Measurements from ENCODE around the gene SBF2.
"Not testable (repeated sequence)": the region's sequence is repeated elsewhere in the genome, so short reads cannot be mapped to it uniquely, and the experiment has no call there.

Gene SBF2

GRCh38 chr11:10144954-10145353 lies 149.1 kb downstream of the SBF2 start:
- Histone ChIP-seq H3K27me3 (ENCODE audit: control insufficient read depth, insufficient read depth, low read length) (no peaks in the 10 kb centered on the region), H3K9me3 (ENCODE audit: control insufficient read depth, low read depth, low read length) (no peaks in the 10 kb centered on the region), H3K9ac (ENCODE audit: low read length) (no peak overlapping the region), H3K4me3 (ENCODE audit: low read length) (no peak overlapping the region), H3K27ac (ENCODE audit: low read length) (no peak overlapping the region), H3K36me3 (ENCODE audit: control insufficient read depth, low read depth, low read length) (no peaks in the 10 kb centered on the region), H3K4me1 (ENCODE audit: control insufficient read depth, low read depth, low read length) (peaks cover 4% of the 10 kb centered on the region)

- Histone ChIP-seq H3K27me3 (ENCODE audit: control insufficient read depth, insufficient read depth, low read length) (no peaks in the 10 kb centered on the region), H3K27ac (ENCODE audit: low read length) (no peak overlapping the region), H3K4me1 (ENCODE audit: control insufficient read depth, low read depth, low read length) (peaks cover 12% of the 10 kb centered on the region), H3K4me3 (ENCODE audit: low read length) (no peak overlapping the region), H3K9me3 (ENCODE audit: control insufficient read depth, low read depth, low read length) (peaks cover 4% of the 10 kb centered on the region), H3K9ac (ENCODE audit: low read length) (no peak overlapping the region), H3K36me3 (ENCODE audit: control insufficient read depth, low read depth, low read length) (no peaks in the 10 kb centered on the region)
Observed at GRCh38 chr11:10139656-10140055, 154.4 kb downstream of the SBF2 start.

- Histone ChIP-seq H3K27me3 (ENCODE audit: control insufficient read depth, insufficient read depth, low read length) (no peaks in the 10 kb centered on the region), H3K4me1 (ENCODE audit: control insufficient read depth, low read depth, low read length) (peaks cover 12% of the 10 kb centered on the region), H3K36me3 (ENCODE audit: control insufficient read depth, low read depth, low read length) (no peaks in the 10 kb centered on the region), H3K9me3 (ENCODE audit: control insufficient read depth, low read depth, low read length) (peaks cover 4% of the 10 kb centered on the region), H3K9ac (ENCODE audit: low read length) (no peak overlapping the region), H3K27ac (ENCODE audit: low read length) (no peak overlapping the region), H3K4me3 (ENCODE audit: low read length) (no peak overlapping the region)
Observed at GRCh38 chr11:10139143-10139542, 154.9 kb downstream of the SBF2 start.

GRCh38 chr11:10134975-10135481 lies 159.0 kb downstream of the SBF2 start:
- H3K4me1 ChIP-seq (ENCODE audit: control insufficient read depth, low read depth, low read length), result peaks cover 9% of the 10 kb centered on the region
- H3K27ac ChIP-seq (ENCODE audit: low read length), result no peak overlapping the region
- H3K9me3 ChIP-seq (ENCODE audit: control insufficient read depth, low read depth, low read length), result peaks cover 4% of the 10 kb centered on the region
- no peak overlapping the region for H3K4me3 ChIP-seq (ENCODE audit: low read length)
- H3K27me3 ChIP-seq (ENCODE audit: control insufficient read depth, insufficient read depth, low read length), result no peaks in the 10 kb centered on the region
- H3K9ac ChIP-seq (ENCODE audit: low read length), result no peak overlapping the region
- H3K36me3 ChIP-seq (ENCODE audit: control insufficient read depth, low read depth, low read length), result no peaks in the 10 kb centered on the region

- not testable (repeated sequence) for H3K4me1 ChIP-seq (ENCODE audit: control insufficient read depth, low read depth, low read length); H3K27ac ChIP-seq (ENCODE audit: low read length); H3K27me3 ChIP-seq (ENCODE audit: control insufficient read depth, insufficient read depth, low read length); H3K9ac ChIP-seq (ENCODE audit: low read length); H3K9me3 ChIP-seq (ENCODE audit: control insufficient read depth, low read depth, low read length); H3K4me3 ChIP-seq (ENCODE audit: low read length); H3K36me3 ChIP-seq (ENCODE audit: control insufficient read depth, low read depth, low read length)
Observed at GRCh38 chr11:10134226-10134625, 159.8 kb downstream of the SBF2 start.

- not testable (repeated sequence) for H3K9ac ChIP-seq (ENCODE audit: low read length); H3K4me1 ChIP-seq (ENCODE audit: control insufficient read depth, low read depth, low read length); H3K9me3 ChIP-seq (ENCODE audit: control insufficient read depth, low read depth, low read length); H3K4me3 ChIP-seq (ENCODE audit: low read length); H3K27ac ChIP-seq (ENCODE audit: low read length); H3K36me3 ChIP-seq (ENCODE audit: control insufficient read depth, low read depth, low read length); H3K27me3 ChIP-seq (ENCODE audit: control insufficient read depth, insufficient read depth, low read length)
Observed at GRCh38 chr11:10133251-10133650, 160.8 kb downstream of the SBF2 start.

GRCh38 chr11:10130875-10131274 lies 163.1 kb downstream of the SBF2 start:
- Histone ChIP-seq H3K4me1 (ENCODE audit: control insufficient read depth, low read depth, low read length) (no peaks in the 10 kb centered on the region), H3K27ac (ENCODE audit: low read length) (no peak overlapping the region), H3K27me3 (ENCODE audit: control insufficient read depth, insufficient read depth, low read length) (no peaks in the 10 kb centered on the region), H3K4me3 (ENCODE audit: low read length) (no peak overlapping the region), H3K9ac (ENCODE audit: low read length) (no peak overlapping the region), H3K36me3 (ENCODE audit: control insufficient read depth, low read depth, low read length) (no peaks in the 10 kb centered on the region), H3K9me3 (ENCODE audit: control insufficient read depth, low read depth, low read length) (peaks cover 3% of the 10 kb centered on the region)

GRCh38 chr11:10129184-10129583 lies 164.8 kb downstream of the SBF2 start:
- H3K27me3 ChIP-seq (ENCODE audit: control insufficient read depth, insufficient read depth, low read length); H3K36me3 ChIP-seq (ENCODE audit: control insufficient read depth, low read depth, low read length); H3K9ac ChIP-seq (ENCODE audit: low read length); H3K27ac ChIP-seq (ENCODE audit: low read length); H3K4me3 ChIP-seq (ENCODE audit: low read length); H3K9me3 ChIP-seq (ENCODE audit: control insufficient read depth, low read depth, low read length); H3K4me1 ChIP-seq (ENCODE audit: control insufficient read depth, low read depth, low read length): not testable (repeated sequence)

GRCh38 chr11:10125522-10126133 lies 168.4 kb downstream of the SBF2 start:
- no peaks in the 10 kb centered on the region for H3K9me3 ChIP-seq (ENCODE audit: control insufficient read depth, low read depth, low read length)
- H3K36me3 ChIP-seq (ENCODE audit: control insufficient read depth, low read depth, low read length), result no peaks in the 10 kb centered on the region
- H3K9ac ChIP-seq (ENCODE audit: low read length), result no peak overlapping the region
- H3K4me3 ChIP-seq (ENCODE audit: low read length), result no peak overlapping the region
- no peaks in the 10 kb centered on the region for H3K4me1 ChIP-seq (ENCODE audit: control insufficient read depth, low read depth, low read length)
- H3K27me3 ChIP-seq (ENCODE audit: control insufficient read depth, insufficient read depth, low read length), result no peaks in the 10 kb centered on the region
- H3K27ac ChIP-seq (ENCODE audit: low read length), result no peak overlapping the region

GRCh38 chr11:10122326-10123197 lies 171.5 kb downstream of the SBF2 start:
- no peaks in the 10 kb centered on the region for H3K27me3 ChIP-seq (ENCODE audit: control insufficient read depth, insufficient read depth, low read length)
- no peaks in the 10 kb centered on the region for H3K4me1 ChIP-seq (ENCODE audit: control insufficient read depth, low read depth, low read length)
- no peak overlapping the region for H3K9ac ChIP-seq (ENCODE audit: low read length)
- H3K36me3 ChIP-seq (ENCODE audit: control insufficient read depth, low read depth, low read length), result no peaks in the 10 kb centered on the region
- no peak overlapping the region for H3K4me3 ChIP-seq (ENCODE audit: low read length)
- no peaks in the 10 kb centered on the region for H3K9me3 ChIP-seq (ENCODE audit: control insufficient read depth, low read depth, low read length)
- H3K27ac ChIP-seq (ENCODE audit: low read length), result no peak overlapping the region

GRCh38 chr11:10118865-10119264 lies 175.2 kb downstream of the SBF2 start:
- Histone ChIP-seq H3K4me1 (ENCODE audit: control insufficient read depth, low read depth, low read length) (no peaks in the 10 kb centered on the region), H3K27ac (ENCODE audit: low read length) (no peak overlapping the region), H3K27me3 (ENCODE audit: control insufficient read depth, insufficient read depth, low read length) (no peaks in the 10 kb centered on the region), H3K36me3 (ENCODE audit: control insufficient read depth, low read depth, low read length) (no peaks in the 10 kb centered on the region), H3K4me3 (ENCODE audit: low read length) (no peak overlapping the region), H3K9ac (ENCODE audit: low read length) (no peak overlapping the region), H3K9me3 (ENCODE audit: control insufficient read depth, low read depth, low read length) (no peaks in the 10 kb centered on the region)
